ENCODE results near the gene MTMR12.

- TF ChIP-seq CTCF (IDR thresholded peaks at IDR 0.05) (no peak), EZH2 (IDR thresholded peaks at IDR 0.05; ENCODE audit: borderline replicate concordance, insufficient read depth, low read depth, low read length, poor library complexity, severe bottlenecking) (no peak)
Measured at GRCh38 chr5:32275396-32275741, 37.4 kb downstream of the MTMR12 start.
